ENCODE data around the gene HPSE2. TPM values are rescaled to one million over a fixed set of nuclear protein-coding genes. Genes with fewer than 3 reads are reported as not detected.

HPSE2 gene
- polyA plus RNA-seq, 2 of the 4 experiments (the other 2 are of a cell fraction), result not detected

DNA sequence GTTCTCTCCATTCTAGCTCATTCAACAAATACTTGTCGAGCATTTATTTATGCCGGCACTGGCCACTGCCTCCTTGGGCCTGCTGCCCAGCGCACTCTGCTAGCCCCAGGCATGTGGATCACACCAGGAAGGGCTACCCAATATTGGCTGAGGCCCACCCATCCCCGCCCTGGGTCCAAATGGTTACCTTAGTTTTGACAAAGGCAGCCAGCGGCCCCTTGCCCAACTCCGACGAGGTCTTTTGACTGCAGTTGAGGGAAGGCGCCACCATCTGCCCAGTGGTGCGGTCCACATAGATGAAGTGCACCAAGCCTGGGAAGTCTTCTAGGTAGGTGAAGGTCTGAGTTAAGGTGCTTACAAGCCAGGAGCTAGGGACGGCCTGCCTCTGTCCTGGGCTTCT is 813.5 kb downstream of the HPSE2 start:
- ATAC-seq (no peak), FAIRE-seq (no peak), DNase-seq (ENCODE audit: low read depth in 1 of 2, low spot score in 1 of 2) (no peak)
- H3K27ac ChIP-seq, result no peak overlapping the region
- H3K4me2 ChIP-seq, result no peak overlapping the region
- H3K4me1 ChIP-seq, result no peaks in the 10 kb centered on the region
- H3K4me3 ChIP-seq, result no peak overlapping the region
- CTCF ChIA-PET, result interaction anchor here (1.1 to 2.7 kb wide), 2 partner anchors 14 to 46 kb away, joined by 3 to 11 read pairs; no protein-coding TSS in a partner anchor
- POLR2A ChIA-PET, result no interaction called here
- no peak for TF ChIP-seq SREBF2 (IDR thresholded peaks at IDR 0.05)
- TF ChIP-seq, protein P1, sequence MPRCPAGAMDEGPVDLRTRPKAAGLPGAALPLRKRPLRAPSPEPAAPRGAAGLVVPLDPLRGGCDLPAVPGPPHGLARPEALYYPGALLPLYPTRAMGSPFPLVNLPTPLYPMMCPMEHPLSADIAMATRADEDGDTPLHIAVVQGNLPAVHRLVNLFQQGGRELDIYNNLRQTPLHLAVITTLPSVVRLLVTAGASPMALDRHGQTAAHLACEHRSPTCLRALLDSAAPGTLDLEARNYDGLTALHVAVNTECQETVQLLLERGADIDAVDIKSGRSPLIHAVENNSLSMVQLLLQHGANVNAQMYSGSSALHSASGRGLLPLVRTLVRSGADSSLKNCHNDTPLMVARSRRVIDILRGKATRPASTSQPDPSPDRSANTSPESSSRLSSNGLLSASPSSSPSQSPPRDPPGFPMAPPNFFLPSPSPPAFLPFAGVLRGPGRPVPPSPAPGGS (IDR thresholded peaks at IDR 0.05), result no peak
- no peak for TF ChIP-seq CBX2 (IDR thresholded peaks at IDR 0.05; ENCODE audit: borderline replicate concordance, low read depth)
- no peak for TF ChIP-seq JUNB (IDR thresholded peaks at IDR 0.05)
- no peak for TF ChIP-seq KDM5A (IDR thresholded peaks at IDR 0.05)
- TF ChIP-seq POLR2A (IDR thresholded peaks at IDR 0.05; ENCODE audit: low read length), result no peak
- TF ChIP-seq MYC (IDR thresholded peaks at IDR 0.05; ENCODE audit: borderline replicate concordance, low read length), result no peak
- TF ChIP-seq, protein P2, sequence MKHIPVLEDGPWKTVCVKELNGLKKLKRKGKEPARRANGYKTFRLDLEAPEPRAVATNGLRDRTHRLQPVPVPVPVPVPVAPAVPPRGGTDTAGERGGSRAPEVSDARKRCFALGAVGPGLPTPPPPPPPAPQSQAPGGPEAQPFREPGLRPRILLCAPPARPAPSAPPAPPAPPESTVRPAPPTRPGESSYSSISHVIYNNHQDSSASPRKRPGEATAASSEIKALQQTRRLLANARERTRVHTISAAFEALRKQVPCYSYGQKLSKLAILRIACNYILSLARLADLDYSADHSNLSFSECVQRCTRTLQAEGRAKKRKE (CRISPR knock-in tag; IDR thresholded peaks at IDR 0.05; ENCODE audit: low read depth), result no peak
- TF ChIP-seq POLR2AphosphoS2 (conservative IDR thresholded peaks at IDR 0.05; ENCODE audit: low read length), result no peak
- TF ChIP-seq EHMT2 (IDR thresholded peaks at IDR 0.05; ENCODE audit: low read depth), result no peak
- no peak for TF ChIP-seq NR3C1 (IDR thresholded peaks at IDR 0.05)
- TF ChIP-seq EHF (CRISPR knock-in tag; IDR thresholded peaks at IDR 0.05), result no peak
- no peak for TF ChIP-seq ESRRA (IDR thresholded peaks at IDR 0.05; ENCODE audit: borderline replicate concordance, low read length)
- TF ChIP-seq, protein P3, sequence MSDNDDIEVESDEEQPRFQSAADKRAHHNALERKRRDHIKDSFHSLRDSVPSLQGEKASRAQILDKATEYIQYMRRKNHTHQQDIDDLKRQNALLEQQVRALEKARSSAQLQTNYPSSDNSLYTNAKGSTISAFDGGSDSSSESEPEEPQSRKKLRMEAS (IDR thresholded peaks at IDR 0.05), result no peak
- TF ChIP-seq, protein P4, sequence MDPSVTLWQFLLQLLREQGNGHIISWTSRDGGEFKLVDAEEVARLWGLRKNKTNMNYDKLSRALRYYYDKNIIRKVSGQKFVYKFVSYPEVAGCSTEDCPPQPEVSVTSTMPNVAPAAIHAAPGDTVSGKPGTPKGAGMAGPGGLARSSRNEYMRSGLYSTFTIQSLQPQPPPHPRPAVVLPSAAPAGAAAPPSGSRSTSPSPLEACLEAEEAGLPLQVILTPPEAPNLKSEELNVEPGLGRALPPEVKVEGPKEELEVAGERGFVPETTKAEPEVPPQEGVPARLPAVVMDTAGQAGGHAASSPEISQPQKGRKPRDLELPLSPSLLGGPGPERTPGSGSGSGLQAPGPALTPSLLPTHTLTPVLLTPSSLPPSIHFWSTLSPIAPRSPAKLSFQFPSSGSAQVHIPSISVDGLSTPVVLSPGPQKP (IDR thresholded peaks at IDR 0.05; ENCODE audit: low read depth, low read length), result no peak
- no peak for TF ChIP-seq NPAS2 (CRISPR knock-in tag; IDR thresholded peaks at IDR 0.05; ENCODE audit: borderline replicate concordance)
- H3K9me3 ChIP-seq, result no peaks in the 10 kb centered on the region
- 93% methylated on average over 9 of the region's 10 CpGs for WGBS (ENCODE audit: missing lambda C conversion rate)

DNA sequence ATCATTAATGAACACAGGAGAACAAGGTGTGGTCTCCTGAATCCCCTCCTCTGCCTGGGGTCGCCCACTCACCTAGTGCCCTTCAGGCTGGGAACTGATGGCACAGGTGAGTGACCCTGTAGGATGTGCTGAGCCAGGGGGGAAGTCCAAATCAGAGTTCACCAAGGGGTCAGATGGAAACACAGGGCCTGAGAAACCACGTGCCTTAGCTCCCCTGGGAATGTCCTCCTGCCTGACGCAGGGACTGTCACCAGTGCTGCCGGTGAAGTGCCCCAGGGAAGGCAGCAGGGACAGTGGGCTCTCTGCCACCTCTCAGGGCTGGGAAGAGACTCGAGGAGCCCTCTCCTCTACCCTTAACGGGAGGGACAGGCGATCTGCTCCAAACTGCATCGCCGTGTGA is 814.9 kb downstream of the HPSE2 start:
- Histone ChIP-seq H3K27ac (no peak overlapping the region), H3K9me3 (no peaks in the 10 kb centered on the region), H3K4me1 (peaks cover under 1% of the 10 kb centered on the region), H3K4me3 (no peak overlapping the region), H3K4me2 (no peak overlapping the region)
- POLR2A ChIA-PET, result no interaction called here
- CTCF ChIA-PET, result interaction anchor here (1.5 kb wide), 1 partner anchor 16 kb away, joined by 3 read pairs; no protein-coding TSS in a partner anchor
- 80% methylated on average over 7 of the region's 9 CpGs for WGBS (ENCODE audit: missing lambda C conversion rate)
- TF ChIP-seq FOXS1 (CRISPR knock-in tag; IDR thresholded peaks at IDR 0.05) (no peak), RAD21 (conservative IDR thresholded peaks at IDR 0.05 in 1 of 2, IDR thresholded peaks at IDR 0.05 in 1 of 2) (no peak), POLR2A (IDR thresholded peaks at IDR 0.05; ENCODE audit: low read length) (no peak), CHD2 (IDR thresholded peaks at IDR 0.05; ENCODE audit: low read length, partially characterized antibody) (no peak)
- TF ChIP-seq, protein P5, sequence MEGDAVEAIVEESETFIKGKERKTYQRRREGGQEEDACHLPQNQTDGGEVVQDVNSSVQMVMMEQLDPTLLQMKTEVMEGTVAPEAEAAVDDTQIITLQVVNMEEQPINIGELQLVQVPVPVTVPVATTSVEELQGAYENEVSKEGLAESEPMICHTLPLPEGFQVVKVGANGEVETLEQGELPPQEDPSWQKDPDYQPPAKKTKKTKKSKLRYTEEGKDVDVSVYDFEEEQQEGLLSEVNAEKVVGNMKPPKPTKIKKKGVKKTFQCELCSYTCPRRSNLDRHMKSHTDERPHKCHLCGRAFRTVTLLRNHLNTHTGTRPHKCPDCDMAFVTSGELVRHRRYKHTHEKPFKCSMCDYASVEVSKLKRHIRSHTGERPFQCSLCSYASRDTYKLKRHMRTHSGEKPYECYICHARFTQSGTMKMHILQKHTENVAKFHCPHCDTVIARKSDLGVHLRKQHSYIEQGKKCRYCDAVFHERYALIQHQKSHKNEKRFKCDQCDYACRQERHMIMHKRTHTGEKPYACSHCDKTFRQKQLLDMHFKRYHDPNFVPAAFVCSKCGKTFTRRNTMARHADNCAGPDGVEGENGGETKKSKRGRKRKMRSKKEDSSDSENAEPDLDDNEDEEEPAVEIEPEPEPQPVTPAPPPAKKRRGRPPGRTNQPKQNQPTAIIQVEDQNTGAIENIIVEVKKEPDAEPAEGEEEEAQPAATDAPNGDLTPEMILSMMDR (IDR thresholded peaks at IDR 0.05), result no peak
- TF ChIP-seq, protein P3 (IDR thresholded peaks at IDR 0.05), result no peak
- DNase-seq (ENCODE audit: low read depth in 1 of 2, low spot score in 1 of 2) (no peak), ATAC-seq (no peak), FAIRE-seq (no peak)

All from A549 (cell line).